K562 (cell line): ENCODE measurements around the gene PFN3. TPM values are rescaled to one million over a fixed set of nuclear protein-coding genes. Genes with fewer than 3 reads are reported as not detected.

Experiments
- ATF1 ChIP-seq, 2 experiments: fragments of 450-650 bp in 1 of 2; IDR thresholded peaks; 2 replicates each; pipeline ENCODE4 v1.6.1; 2016; ENCODE audit warnings: missing compliant biosample characterization in 1 of 2, missing genetic modification characterization in 1 of 2
- ATF3 ChIP-seq, 2 experiments: fragments of 450-650 bp in 1 of 2; sonication (generic) in 1 of 2; formaldehyde crosslinking in 1 of 2; IDR thresholded peaks in 1 of 2; conservative IDR thresholded peaks in 1 of 2; 2 replicates each; pipeline versions ENCODE4 v1.6.1 to v1.8.1; 2016 to 2023; ENCODE audit warnings: mild to moderate bottlenecking in 2 of 2, moderate library complexity in 2 of 2, inconsistent platforms in 1 of 2, missing genetic modification reagents in 1 of 2
- CXXC5 ChIP-seq: fragments of 250-450 bp; sonication (Bioruptor Pico); IDR thresholded peaks from 2 replicates; pipeline ENCODE4 v1.8.0; 2022; ENCODE audit warnings: inconsistent platforms, mild to moderate bottlenecking, moderate library complexity
- GMEB1 ChIP-seq: fragments of 250-450 bp; sonication (Bioruptor Pico); IDR thresholded peaks from 2 replicates; pipeline ENCODE4 v1.4.0; 2020; ENCODE audit warnings: mild to moderate bottlenecking
- HES1 ChIP-seq: fragments of 450-650 bp; IDR thresholded peaks from 2 replicates; pipeline ENCODE4 v1.6.1; 2016; ENCODE audit warnings: low read depth, mild to moderate bottlenecking, moderate library complexity
- KHSRP ChIP-seq: fragments of 450-650 bp; IDR thresholded peaks from 2 replicates; pipeline ENCODE4 v1.6.1; 2017
- MBD2 ChIP-seq: sonication (generic); IDR thresholded peaks from 2 replicates; pipeline ENCODE4 v1.6.1; 2016; ENCODE audit warnings: low read depth, borderline replicate concordance
- MEF2A ChIP-seq: IDR thresholded peaks from 2 replicates; pipeline ENCODE4 v1.6.1; 2011; ENCODE audit warnings: low read depth, mild to moderate bottlenecking, low read length, moderate library complexity; ENCODE audit not compliant: control insufficient read depth
- MYC ChIP-seq, 2 experiments: fragments of 250-450 bp in 1 of 2; sonication (Bioruptor Pico) in 1 of 2; IDR thresholded peaks; 2 replicates each; pipeline versions ENCODE4 v1.5.1 to v1.6.1; 2012 to 2021; ENCODE audit warnings: low read depth in 2 of 2, borderline replicate concordance in 1 of 2, improper control_type of control experiment in 1 of 2, low read length in 1 of 2, mild to moderate bottlenecking in 1 of 2, moderate library complexity in 1 of 2
- NR2F6 ChIP-seq: fragments of 450-650 bp; formaldehyde crosslinking; IDR thresholded peaks from 2 replicates; pipeline ENCODE4 v1.4.0; 2020; ENCODE audit warnings: mild to moderate bottlenecking
- PTRF ChIP-seq: fragments of 450-650 bp; IDR thresholded peaks from 2 replicates; pipeline ENCODE4 v1.6.1; 2016; ENCODE audit warnings: mild to moderate bottlenecking, missing genetic modification characterization, missing compliant biosample characterization
- RBM15 ChIP-seq: fragments of 200-400 bp; formaldehyde crosslinking; IDR thresholded peaks from 2 replicates; pipeline ENCODE4 v1.6.1; 2018; ENCODE audit warnings: mild to moderate bottlenecking, low read length, moderate library complexity; ENCODE audit not compliant: insufficient read depth
- U2AF1 ChIP-seq: fragments of 200-400 bp; formaldehyde crosslinking; optimal IDR thresholded peaks from 2 replicates; pipeline ENCODE3; 2017; ENCODE audit warnings: mild to moderate bottlenecking, low read depth, low read length, moderate library complexity
- polyA plus RNA-seq, 8 experiments: library from polyadenylated mRNA; depleted of rRNA in 4 of 8; stranded (reverse) in 5 of 8; unstranded in 3 of 8; fragments of >200 nt; fragmentation: Nextera tagmentation in 2 of 8; fragmentation: Illumina TruSeq in 1 of 8; extraction: Ambion mirVana in 2 of 8; extraction: Trizol in 1 of 8; gene quantifications; 2 replicates each; pipeline versions ENCODE4 v1.2.1 to v1.2.3, GENCODE V29; 2011 to 2014; ENCODE audit warnings: inconsistent platforms in 1 of 8, missing spikeins in 1 of 8
- total RNA-seq, 7 experiments: library from RNA; depleted of rRNA in 6 of 7; stranded (reverse); fragments of >200 nt in 6 of 7; fragmentation: Illumina TruSeq in 2 of 7; extraction: Trizol in 2 of 7; gene quantifications; 2 replicates each; pipeline versions ENCODE4 v1.2.1 to v1.2.3, GENCODE V29; 2011 to 2021; ENCODE audit warnings: low replicate concordance in 1 of 7
- TF ChIP-seq, protein P1 (sequence below), 2 experiments: fragments of 450-650 bp; formaldehyde crosslinking in 1 of 2; IDR thresholded peaks; 2 replicates each; pipeline versions ENCODE4 v1.4.0 to v1.6.1; 2014 to 2020; ENCODE audit warnings: mild to moderate bottlenecking in 2 of 2, borderline replicate concordance in 1 of 2, low read depth in 1 of 2

PFN3 gene
- total and polyA plus RNA-seq, 9 of the 15 experiments (the other 6 are each of a cell fraction or from before 2014, with no cell fraction given): not detected

DNA sequence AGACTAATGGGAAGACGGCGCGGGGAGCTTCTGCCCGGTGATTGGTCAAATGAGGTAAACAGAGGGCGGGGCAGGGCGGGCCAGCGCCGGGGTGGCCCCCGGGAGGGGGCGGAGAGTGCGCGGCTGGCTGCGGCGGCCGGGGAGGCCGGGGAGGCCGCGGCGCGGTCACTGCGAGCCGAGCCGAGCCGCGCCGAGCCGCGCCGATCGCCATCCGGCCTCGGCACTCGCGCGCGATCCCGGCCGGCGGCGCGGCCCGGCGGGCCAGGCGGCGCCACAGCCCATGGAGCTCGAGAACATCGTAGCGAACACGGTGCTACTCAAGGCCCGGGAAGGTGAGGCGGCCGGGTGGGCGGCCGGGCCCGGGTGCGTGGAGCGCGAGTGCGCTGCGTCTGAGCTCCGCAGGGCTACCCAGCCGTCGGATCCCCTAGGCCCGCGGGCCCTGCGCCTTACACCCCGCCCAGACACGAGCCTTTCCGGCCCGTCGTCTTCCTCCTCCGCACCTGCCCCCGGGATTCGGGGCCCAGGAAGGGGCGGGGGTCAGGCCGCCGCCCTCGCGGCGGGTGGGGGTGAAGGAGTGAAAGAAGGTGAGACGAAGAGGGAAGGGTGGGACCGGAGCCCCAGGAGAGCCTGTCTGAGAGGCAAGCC lies 26.2 kb upstream of the PFN3 start, which contains the start of gene GRK6 (continued):
- TF ChIP-seq, protein P1, sequence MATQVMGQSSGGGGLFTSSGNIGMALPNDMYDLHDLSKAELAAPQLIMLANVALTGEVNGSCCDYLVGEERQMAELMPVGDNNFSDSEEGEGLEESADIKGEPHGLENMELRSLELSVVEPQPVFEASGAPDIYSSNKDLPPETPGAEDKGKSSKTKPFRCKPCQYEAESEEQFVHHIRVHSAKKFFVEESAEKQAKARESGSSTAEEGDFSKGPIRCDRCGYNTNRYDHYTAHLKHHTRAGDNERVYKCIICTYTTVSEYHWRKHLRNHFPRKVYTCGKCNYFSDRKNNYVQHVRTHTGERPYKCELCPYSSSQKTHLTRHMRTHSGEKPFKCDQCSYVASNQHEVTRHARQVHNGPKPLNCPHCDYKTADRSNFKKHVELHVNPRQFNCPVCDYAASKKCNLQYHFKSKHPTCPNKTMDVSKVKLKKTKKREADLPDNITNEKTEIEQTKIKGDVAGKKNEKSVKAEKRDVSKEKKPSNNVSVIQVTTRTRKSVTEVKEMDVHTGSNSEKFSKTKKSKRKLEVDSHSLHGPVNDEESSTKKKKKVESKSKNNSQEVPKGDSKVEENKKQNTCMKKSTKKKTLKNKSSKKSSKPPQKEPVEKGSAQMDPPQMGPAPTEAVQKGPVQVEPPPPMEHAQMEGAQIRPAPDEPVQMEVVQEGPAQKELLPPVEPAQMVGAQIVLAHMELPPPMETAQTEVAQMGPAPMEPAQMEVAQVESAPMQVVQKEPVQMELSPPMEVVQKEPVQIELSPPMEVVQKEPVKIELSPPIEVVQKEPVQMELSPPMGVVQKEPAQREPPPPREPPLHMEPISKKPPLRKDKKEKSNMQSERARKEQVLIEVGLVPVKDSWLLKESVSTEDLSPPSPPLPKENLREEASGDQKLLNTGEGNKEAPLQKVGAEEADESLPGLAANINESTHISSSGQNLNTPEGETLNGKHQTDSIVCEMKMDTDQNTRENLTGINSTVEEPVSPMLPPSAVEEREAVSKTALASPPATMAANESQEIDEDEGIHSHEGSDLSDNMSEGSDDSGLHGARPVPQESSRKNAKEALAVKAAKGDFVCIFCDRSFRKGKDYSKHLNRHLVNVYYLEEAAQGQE (IDR thresholded peaks at IDR 0.05; ENCODE audit: borderline replicate concordance): no peak
- TF ChIP-seq, protein P1 (CRISPR knock-in tag; IDR thresholded peaks at IDR 0.05; ENCODE audit: low read depth): 0 out of 2 replicates have a peak, but pooled peaks have one; percentile 33
- TF ChIP-seq PTRF (no peak), HES1 (no peak), NR2F6 (CRISPR knock-in tag) (no peak), U2AF1 (peak; percentile 61), ATF3 (IDR thresholded peaks at IDR 0.05) (no peak), ATF3 (CRISPR knock-in tag; conservative IDR thresholded peaks at IDR 0.05) (no peak), KHSRP (no peak), ATF1 (CRISPR knock-in tag; IDR thresholded peaks at IDR 0.05) (no peak), ATF1 (tag; IDR thresholded peaks at IDR 0.05) (0 out of 2 replicates have a peak, but pooled peaks have one; percentile 73), RBM15 (no peak), GMEB1 (CRISPR knock-in tag) (no peak), MYC (IDR thresholded peaks at IDR 0.05; ENCODE audit: low read depth, low read length) (peak; percentile 42; the same call in 1 of the 2 replicates), MYC (CRISPR knock-in tag; IDR thresholded peaks at IDR 0.05; ENCODE audit: borderline replicate concordance, low read depth) (no peak), CXXC5 (CRISPR knock-in tag) (peak; percentile 40), MBD2 (0 out of 2 replicates have a peak, but pooled peaks have one; percentile 55), MEF2A (no peak)
